Activated CD4-positive, alpha-beta memory T cell treated with anti-CD3 and anti-CD28 coated beads, Interleukin-2, amount 10 ng/mL, durations not matched to agents 7 days and 5 days (primary cell): Measurements from ENCODE around the gene SIVA1. TPM values are rescaled to one million over a fixed set of nuclear protein-coding genes. Genes with fewer than 3 reads are reported as not detected.

Experiments
- CTCF ChIA-PET: fragments of 350-600 bp; sonication (Branson Sonifier 250); formaldehyde crosslinking; loops from one replicate; lab custom pipeline; 2021; ENCODE audit warnings: antibody characterized with exemption, inconsistent platforms; lab: Charles Lee
- POLR2A ChIA-PET: fragments of 350-600 bp; sonication (Branson Sonifier 250); formaldehyde crosslinking; loops from one replicate; lab custom pipeline; 2021; ENCODE audit warnings: antibody characterized with exemption; lab: Charles Lee
- DNase-seq: peaks from one replicate; pipeline ENCODE4 v3.0.0-alpha.2; 2020
- H3K27ac Mint-ChIP-seq: one replicate; pipeline ENCODE4 v1.8.0; 2021; ENCODE audit warnings: mild to moderate bottlenecking, mixed read lengths
- H3K27me3 Mint-ChIP-seq: one replicate; pipeline ENCODE4 v1.8.0; 2021; ENCODE audit warnings: mixed read lengths
- H3K36me3 Mint-ChIP-seq: one replicate; pipeline ENCODE4 v1.8.0; 2021; ENCODE audit warnings: low read depth, mixed read lengths
- H3K4me1 Mint-ChIP-seq: one replicate; pipeline ENCODE4 v1.8.0; 2021; ENCODE audit warnings: mixed read lengths
- H3K4me3 Mint-ChIP-seq: one replicate; pipeline ENCODE4 v1.8.0; 2021; ENCODE audit warnings: mild to moderate bottlenecking, mixed read lengths
- H3K9me3 Mint-ChIP-seq: one replicate; pipeline ENCODE4 v1.8.0; 2021; ENCODE audit warnings: mixed read lengths
- total RNA-seq, 2 experiments: library from RNA; stranded (reverse); gene quantifications; one replicate each; pipeline ENCODE4 v1.2.3, GENCODE V29; 2021

Gene SIVA1
- total RNA-seq, 2 experiments from 2014 or later: 87.0 to 96.2 TPM

- DNase-seq: no peak
- peaks cover 14% of the 10 kb centered on the region for H3K36me3 Mint-ChIP-seq
- peak overlapping the region; percentile 90 for H3K27ac Mint-ChIP-seq
- ChIA-PET POLR2A (interaction anchor here (0.7 to 3.2 kb wide), 28 partner anchors 9 to 1190 kb away, joined by 3 to 29 read pairs (median 6); partner anchors contain the start of genes ADSS1, BAG5, CDCA4 and GPR132), CTCF (interaction anchor here (0.9 to 4.6 kb wide), 10 partner anchors 13 to 267 kb away, joined by 3 to 29 read pairs (median 6); partner anchors contain the start of genes ADSS1 and ZBTB42)
- H3K27me3 Mint-ChIP-seq: no peaks in the 10 kb centered on the region
- peaks cover 40% of the 10 kb centered on the region for H3K4me1 Mint-ChIP-seq
- no peaks in the 10 kb centered on the region for H3K9me3 Mint-ChIP-seq
- H3K4me3 Mint-ChIP-seq: peak overlapping the region; percentile 78
These were observed 568 bp upstream of the SIVA1 start for GRCh38 chr14:104752423-104752734.

DNA sequence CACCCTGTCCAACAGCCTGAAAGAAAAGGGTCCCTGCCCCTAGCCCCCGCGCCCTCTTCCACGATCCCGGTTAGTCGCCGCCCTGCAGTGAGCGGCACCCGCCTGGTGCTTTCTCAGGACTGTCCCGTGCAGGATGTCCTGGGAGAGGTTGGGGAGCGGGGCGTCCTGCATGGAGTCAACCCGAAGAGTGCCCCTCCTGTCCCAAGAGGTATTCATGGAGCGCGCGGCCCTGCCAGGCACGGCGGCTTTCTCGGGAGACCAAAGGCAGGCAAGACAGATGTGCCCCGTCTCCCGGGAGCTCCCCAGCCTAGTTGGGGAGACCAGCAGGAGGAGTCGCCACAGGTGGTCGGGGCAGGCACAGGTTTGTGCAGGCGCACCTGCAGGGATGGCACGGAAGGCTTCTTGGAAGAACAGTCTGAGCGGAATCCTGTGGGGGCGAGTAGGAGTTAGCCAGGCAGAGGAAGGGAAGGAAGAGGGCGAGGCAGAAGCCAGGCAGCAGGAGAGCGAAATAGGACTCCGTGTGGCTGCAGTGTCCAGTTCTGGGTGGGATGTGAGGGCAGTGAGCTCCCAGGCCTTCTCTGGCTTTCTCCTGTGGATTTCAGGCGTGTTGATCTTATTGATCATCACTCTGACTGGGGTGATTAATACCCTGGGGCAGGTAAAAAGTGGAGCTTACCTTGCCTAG lies 723 bp downstream of the SIVA1 start:
- no peaks in the 10 kb centered on the region for H3K27me3 Mint-ChIP-seq
- no peaks in the 10 kb centered on the region for H3K9me3 Mint-ChIP-seq
- ChIA-PET CTCF (interaction anchor here (1.0 to 4.6 kb wide), 5 partner anchors 12 to 73 kb away, joined by 3 to 29 read pairs (median 14); partner anchors contain the start of gene ZBTB42), POLR2A (interaction anchor here (0.9 to 3.2 kb wide), 16 partner anchors 8 to 312 kb away, joined by 3 to 29 read pairs (median 8); partner anchors contain the start of genes ADSS1, GPR132 and ZBTB42)
- H3K4me1 Mint-ChIP-seq: peaks cover 42% of the 10 kb centered on the region
- H3K4me3 Mint-ChIP-seq: peak overlapping the region; percentile 78
- H3K36me3 Mint-ChIP-seq: peaks cover 18% of the 10 kb centered on the region
- peak; percentile 35 for DNase-seq
- peak overlapping the region; percentile 67 for H3K27ac Mint-ChIP-seq

GRCh38 chr14:104754213-104754851 lies 1.4 kb downstream of the SIVA1 start:
- CTCF ChIA-PET: interaction anchor here (1.0 to 4.6 kb wide), 4 partner anchors 11 to 63 kb away, joined by 3 to 29 read pairs (median 14); no protein-coding TSS in a partner anchor
- Mint-ChIP-seq H3K36me3 (peaks cover 25% of the 10 kb centered on the region), H3K4me1 (peaks cover 42% of the 10 kb centered on the region), H3K9me3 (no peaks in the 10 kb centered on the region), H3K27ac (peak overlapping the region; percentile 67), H3K27me3 (no peaks in the 10 kb centered on the region), H3K4me3 (peak overlapping the region; percentile 78)
- POLR2A ChIA-PET: interaction anchor here (0.8 to 2.8 kb wide), 6 partner anchors 12 to 59 kb away, joined by 3 to 19 read pairs (median 6); partner anchors contain the start of gene ZBTB42
- no peak for DNase-seq

DNA sequence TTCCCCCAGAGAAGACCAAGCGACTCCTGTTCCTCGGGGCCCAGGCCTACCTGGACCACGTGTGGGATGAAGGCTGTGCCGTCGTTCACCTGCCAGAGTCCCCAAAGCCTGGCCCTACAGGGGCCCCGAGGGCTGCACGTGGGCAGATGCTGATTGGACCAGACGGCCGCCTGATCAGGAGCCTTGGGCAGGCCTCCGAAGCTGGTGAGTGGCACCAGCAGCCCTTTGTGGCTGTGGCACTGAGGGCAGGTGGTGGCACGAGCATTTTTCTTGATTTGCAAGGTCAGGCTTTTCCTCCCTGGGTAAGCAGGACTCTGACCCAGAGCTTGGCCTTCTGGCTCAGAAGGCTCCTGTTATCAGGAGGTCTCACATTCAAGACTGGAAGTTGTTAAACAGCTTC lies 2.7 kb downstream of the SIVA1 start:
- Mint-ChIP-seq H3K9me3 (no peaks in the 10 kb centered on the region), H3K4me1 (peaks cover 42% of the 10 kb centered on the region), H3K4me3 (no peak overlapping the region), H3K27me3 (no peaks in the 10 kb centered on the region), H3K27ac (peak overlapping the region; percentile 52), H3K36me3 (peaks cover 32% of the 10 kb centered on the region)
- CTCF ChIA-PET: interaction anchor here (1.3 kb wide), 1 partner anchor 13 kb away, joined by 3 read pairs; no protein-coding TSS in a partner anchor
- POLR2A ChIA-PET: interaction anchor here (1.2 kb wide), 1 partner anchor 13 kb away, joined by 5 read pairs; no protein-coding TSS in a partner anchor
- DNase-seq: no peak

- peaks cover 40% of the 10 kb centered on the region for H3K36me3 Mint-ChIP-seq
- no peaks in the 10 kb centered on the region for H3K27me3 Mint-ChIP-seq
- peak overlapping the region; percentile 40 for H3K27ac Mint-ChIP-seq
- POLR2A ChIA-PET: no interaction called here
- H3K9me3 Mint-ChIP-seq: no peaks in the 10 kb centered on the region
- no peak overlapping the region for H3K4me3 Mint-ChIP-seq
- DNase-seq: no peak
- H3K4me1 Mint-ChIP-seq: peaks cover 42% of the 10 kb centered on the region
- CTCF ChIA-PET: interaction anchor here (1.3 kb wide), 1 partner anchor 12 kb away, joined by 3 read pairs; no protein-coding TSS in a partner anchor
These were observed 3.7 kb downstream of the SIVA1 start for GRCh38 chr14:104756477-104757237.

- ChIA-PET POLR2A (no interaction called here), CTCF (no interaction called here)
- Mint-ChIP-seq H3K4me1 (peaks cover 42% of the 10 kb centered on the region), H3K27me3 (no peaks in the 10 kb centered on the region), H3K36me3 (peaks cover 43% of the 10 kb centered on the region), H3K27ac (peak overlapping the region; percentile 31), H3K4me3 (no peak overlapping the region), H3K9me3 (no peaks in the 10 kb centered on the region)
- DNase-seq: no peak
These were observed 4.3 kb downstream of the SIVA1 start for GRCh38 chr14:104757238-104757585.

GRCh38 chr14:104757681-104758392 lies 4.9 kb downstream of the SIVA1 start:
- Mint-ChIP-seq H3K9me3 (no peaks in the 10 kb centered on the region), H3K27ac (no peak overlapping the region), H3K27me3 (no peaks in the 10 kb centered on the region), H3K36me3 (peaks cover 45% of the 10 kb centered on the region), H3K4me3 (no peak overlapping the region), H3K4me1 (peaks cover 37% of the 10 kb centered on the region)
- no peak for DNase-seq
- CTCF ChIA-PET: interaction anchor here (1.1 kb wide), 1 partner anchor 9 kb away, joined by 3 read pairs; no protein-coding TSS in a partner anchor
- POLR2A ChIA-PET: no interaction called here

DNA sequence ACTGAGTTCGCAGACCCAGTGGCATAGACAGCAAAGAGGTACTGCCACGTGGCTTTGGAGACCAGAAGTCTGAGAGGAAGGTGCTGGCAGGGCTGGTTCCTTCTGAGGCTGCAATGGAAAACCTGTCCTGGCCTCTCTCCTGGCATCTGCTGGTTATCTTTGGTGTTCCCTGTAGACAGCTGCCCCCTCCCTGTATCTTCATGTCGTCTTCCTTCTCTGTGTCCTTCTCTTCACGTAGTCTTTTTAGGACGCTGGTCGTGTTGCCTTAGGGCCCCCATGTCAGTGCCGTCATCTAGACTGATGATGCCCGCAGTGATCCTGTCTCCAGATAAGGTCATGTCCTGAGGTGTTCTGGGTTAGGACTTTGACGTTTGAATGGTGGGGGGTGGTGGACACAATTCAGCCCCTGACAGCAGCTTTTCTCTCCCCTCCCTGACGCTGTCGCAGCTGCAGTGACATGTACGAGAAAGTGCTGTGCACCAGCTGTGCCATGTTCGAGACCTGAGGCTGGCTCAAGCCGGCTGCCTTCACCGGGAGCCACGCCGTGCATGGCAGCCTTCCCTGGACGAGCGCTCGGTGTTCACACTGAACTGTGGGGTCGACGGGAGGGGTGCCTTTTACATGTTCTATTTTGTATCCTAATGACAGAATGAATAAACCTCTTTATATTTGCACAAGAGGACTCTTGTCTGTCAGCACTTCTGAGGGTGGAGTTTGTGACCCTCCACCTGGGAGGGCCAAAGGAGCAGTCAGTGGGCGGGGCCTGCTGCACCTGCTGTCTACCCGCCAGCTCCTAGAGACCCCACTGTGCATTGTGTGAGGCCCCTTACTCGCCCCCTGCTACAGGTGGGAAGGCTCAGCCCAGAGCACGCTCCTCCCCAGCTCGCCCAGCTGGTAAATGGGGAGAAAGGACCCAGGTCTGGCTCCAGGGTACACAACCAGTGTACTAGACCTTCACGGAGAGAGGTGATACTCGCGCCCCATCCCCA lies 6.3 kb downstream of the SIVA1 start:
- H3K4me1 Mint-ChIP-seq: peaks cover 27% of the 10 kb centered on the region
- ChIA-PET CTCF (interaction anchor here (1.1 kb wide), 1 partner anchor 8 kb away, joined by 3 read pairs; no protein-coding TSS in a partner anchor), POLR2A (interaction anchor here (1.5 kb wide), 1 partner anchor 35 kb away, joined by 4 read pairs; no protein-coding TSS in a partner anchor)
- no peaks in the 10 kb centered on the region for H3K9me3 Mint-ChIP-seq
- H3K4me3 Mint-ChIP-seq: no peak overlapping the region
- no peaks in the 10 kb centered on the region for H3K27me3 Mint-ChIP-seq
- DNase-seq: no peak
- peaks cover 45% of the 10 kb centered on the region for H3K36me3 Mint-ChIP-seq
- H3K27ac Mint-ChIP-seq: no peak overlapping the region

DNA sequence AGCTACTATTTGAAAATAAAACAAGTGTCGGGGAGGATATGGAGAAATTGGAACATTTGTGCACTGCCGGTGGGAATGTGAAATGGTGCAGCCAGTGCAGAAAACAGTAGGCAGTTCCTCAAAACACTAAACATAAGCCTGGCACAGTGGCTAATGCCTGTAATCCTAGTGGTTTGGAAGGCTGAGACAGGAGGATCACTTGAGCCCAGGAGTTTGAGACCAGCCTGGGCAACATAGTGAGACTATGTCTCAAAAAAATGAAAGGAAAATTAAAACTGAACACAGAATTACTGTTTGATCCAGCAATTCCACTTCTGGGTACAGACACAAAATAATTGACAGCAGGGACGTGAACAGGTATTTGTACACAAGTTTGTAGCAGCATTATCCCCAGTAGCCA lies 12.6 kb downstream of the SIVA1 start:
- H3K9me3 Mint-ChIP-seq: no peaks in the 10 kb centered on the region
- CTCF ChIA-PET: interaction anchor here (3.6 to 4.8 kb wide), 2 partner anchors 13 to 61 kb away, joined by 27 to 29 read pairs; partner anchors contain the start of gene SIVA1
- no peaks in the 10 kb centered on the region for H3K27me3 Mint-ChIP-seq

GRCh38 chr14:104766256-104766862 lies 13.4 kb downstream of the SIVA1 start:
- Mint-ChIP-seq H3K27ac (no peak overlapping the region), H3K9me3 (no peaks in the 10 kb centered on the region), H3K27me3 (no peaks in the 10 kb centered on the region), H3K4me3 (no peak overlapping the region), H3K36me3 (peaks cover 24% of the 10 kb centered on the region), H3K4me1 (peaks cover 2% of the 10 kb centered on the region)
- ChIA-PET POLR2A (interaction anchor here (2.2 kb wide), 1 partner anchor 13 kb away, joined by 9 read pairs; the partner anchor contains the start of gene SIVA1), CTCF (interaction anchor here (0.8 to 4.8 kb wide), 4 partner anchors 8 to 113 kb away, joined by 3 to 29 read pairs (median 16); partner anchors contain the start of gene SIVA1)
- DNase-seq: no peak

More for the DNA sequence above, 12.6 kb downstream of the SIVA1 start:
- DNase-seq: no peak
- Mint-ChIP-seq H3K36me3 (peaks cover 22% of the 10 kb centered on the region), H3K4me1 (peaks cover 2% of the 10 kb centered on the region), H3K4me3 (no peak overlapping the region), H3K27ac (no peak overlapping the region)
- POLR2A ChIA-PET: interaction anchor here (2.2 kb wide), 1 partner anchor 12 kb away, joined by 9 read pairs; the partner anchor contains the start of gene SIVA1
